Thyroid gland (tissue), 4 donors: ENCODE data around the gene L1CAM.

Experiments
- POLR2A ChIP-seq, 2 donors: fragments of 450-650 bp; IDR thresholded peaks; one replicate each; pipeline ENCODE4 v1.6.1; 2017; ENCODE audit warnings: antibody characterized with exemption in 2 of 2, mild to moderate bottlenecking in 2 of 2, moderate library complexity in 1 of 2
- TF ChIP-seq, protein P1 (sequence below), 6 experiments: fragments of 200-600 bp in 3 of 6; fragments of 450-650 bp in 3 of 6; sonication (generic) in 3 of 6; IDR thresholded peaks; one replicate each; pipeline ENCODE4 v1.5.1; 2016 to 2019; ENCODE audit warnings: antibody characterized with exemption in 6 of 6, mild to moderate bottlenecking in 2 of 6, inconsistent platforms in 1 of 6, moderate library complexity in 1 of 6

DNA sequence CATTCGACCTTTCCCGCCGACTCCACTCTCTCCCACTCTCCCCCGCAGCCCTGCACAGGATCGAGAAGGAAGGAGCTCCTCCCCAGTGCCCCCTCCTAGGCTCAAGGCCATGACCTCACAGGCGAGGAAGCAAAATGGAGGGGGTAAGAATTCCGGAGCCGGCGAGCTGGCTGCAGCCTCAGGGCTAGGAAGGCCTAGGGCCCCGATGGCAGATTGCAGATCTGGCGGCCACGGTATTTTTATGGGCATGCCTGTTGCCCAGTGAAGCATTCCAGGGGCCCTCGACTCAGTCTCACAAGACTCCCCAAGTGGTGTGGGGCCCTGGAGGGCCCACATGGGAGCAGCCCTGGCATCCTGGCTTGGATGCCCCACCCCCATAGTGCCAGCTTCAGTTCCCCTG lies 942 bp upstream of the L1CAM start:
- TF ChIP-seq, protein P1, sequence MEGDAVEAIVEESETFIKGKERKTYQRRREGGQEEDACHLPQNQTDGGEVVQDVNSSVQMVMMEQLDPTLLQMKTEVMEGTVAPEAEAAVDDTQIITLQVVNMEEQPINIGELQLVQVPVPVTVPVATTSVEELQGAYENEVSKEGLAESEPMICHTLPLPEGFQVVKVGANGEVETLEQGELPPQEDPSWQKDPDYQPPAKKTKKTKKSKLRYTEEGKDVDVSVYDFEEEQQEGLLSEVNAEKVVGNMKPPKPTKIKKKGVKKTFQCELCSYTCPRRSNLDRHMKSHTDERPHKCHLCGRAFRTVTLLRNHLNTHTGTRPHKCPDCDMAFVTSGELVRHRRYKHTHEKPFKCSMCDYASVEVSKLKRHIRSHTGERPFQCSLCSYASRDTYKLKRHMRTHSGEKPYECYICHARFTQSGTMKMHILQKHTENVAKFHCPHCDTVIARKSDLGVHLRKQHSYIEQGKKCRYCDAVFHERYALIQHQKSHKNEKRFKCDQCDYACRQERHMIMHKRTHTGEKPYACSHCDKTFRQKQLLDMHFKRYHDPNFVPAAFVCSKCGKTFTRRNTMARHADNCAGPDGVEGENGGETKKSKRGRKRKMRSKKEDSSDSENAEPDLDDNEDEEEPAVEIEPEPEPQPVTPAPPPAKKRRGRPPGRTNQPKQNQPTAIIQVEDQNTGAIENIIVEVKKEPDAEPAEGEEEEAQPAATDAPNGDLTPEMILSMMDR (IDR thresholded peaks at IDR 0.05), result no peak
- TF ChIP-seq POLR2A (IDR thresholded peaks at IDR 0.05), result no peak
